MM.1S (cell line): ENCODE results near the gene IFRD1.

ENCODE experiments used
- DNase-seq: peaks from one replicate; pipeline ENCODE4 v3.0.0-alpha.2; 2015
- H2AFZ ChIP-seq: fragments of 300-600 bp; sonication (generic); 2 replicates; pipeline ENCODE4 v1.6.0; 2016; ENCODE audit warnings: antibody characterized with exemption, low read length
- H3F3A ChIP-seq: fragments of 300-600 bp; sonication (generic); 2 replicates; pipeline ENCODE4 v1.6.1; 2016; ENCODE audit warnings: mild to moderate bottlenecking, antibody characterized with exemption, low read length, moderate library complexity, mixed read lengths; ENCODE audit not compliant: insufficient read depth
- H3K27ac ChIP-seq: fragments of 300-600 bp; sonication (generic); 2 replicates; pipeline ENCODE4 v1.5.1; 2016; ENCODE audit warnings: mild to moderate bottlenecking, low read length
- H3K27me3 ChIP-seq: fragments of 300-600 bp; sonication (generic); replicated peaks from 2 replicates; pipeline ENCODE4 v1.6.0; 2016; ENCODE audit warnings: low read length; ENCODE audit not compliant: insufficient read depth
- H3K36me3 ChIP-seq: fragments of 300-600 bp; sonication (generic); replicated peaks from 2 replicates; pipeline ENCODE4 v1.6.1; 2016; ENCODE audit warnings: mild to moderate bottlenecking, low read length, mixed read lengths; ENCODE audit not compliant: insufficient read depth
- H3K4me1 ChIP-seq: fragments of 300-600 bp; sonication (generic); 2 replicates; pipeline ENCODE4 v1.6.1; 2016; ENCODE audit warnings: low read length, mixed read lengths
- H3K4me2 ChIP-seq: fragments of 300-600 bp; sonication (generic); 2 replicates; pipeline ENCODE4 v1.6.0; 2016; ENCODE audit warnings: low read depth, low read length
- H3K4me3 ChIP-seq: fragments of 300-600 bp; sonication (generic); 2 replicates; pipeline ENCODE4 v1.5.1; 2016; ENCODE audit warnings: low read length, mixed read lengths
- H3K79me2 ChIP-seq: fragments of 300-600 bp; sonication (generic); 2 replicates; pipeline ENCODE4 v1.6.1; 2016; ENCODE audit warnings: mixed run types, low read length, mixed read lengths
- H3K9ac ChIP-seq: fragments of 300-600 bp; sonication (generic); 2 replicates; pipeline ENCODE4 v1.6.1; 2016; ENCODE audit warnings: low read length, mixed read lengths
- H3K9me2 ChIP-seq: fragments of 300-600 bp; sonication (generic); replicated peaks from 2 replicates; pipeline ENCODE4 v1.6.1; 2016; ENCODE audit warnings: mild to moderate bottlenecking, low read length, mixed read lengths; ENCODE audit not compliant: insufficient read depth
- H3K9me3 ChIP-seq: fragments of 300-600 bp; sonication (generic); replicated peaks from 2 replicates; pipeline ENCODE4 v1.6.1; 2016; ENCODE audit warnings: mild to moderate bottlenecking, low read length, mixed read lengths; ENCODE audit not compliant: insufficient read depth
- H4K20me1 ChIP-seq: fragments of 300-600 bp; sonication (generic); 2 replicates; pipeline ENCODE4 v1.6.1; 2016; ENCODE audit warnings: mild to moderate bottlenecking, low read length, moderate library complexity, mixed read lengths; ENCODE audit not compliant: insufficient read depth
- CTCF ChIP-seq: fragments of 300-600 bp; sonication (generic); IDR thresholded peaks from 2 replicates; pipeline ENCODE4 v1.5.1; 2016; ENCODE audit warnings: antibody characterized with exemption, low read length, mixed read lengths
- EZH2 ChIP-seq: fragments of 300-600 bp; sonication (generic); optimal IDR thresholded peaks from 2 replicates; pipeline ENCODE3; 2017; ENCODE audit warnings: low read depth, mild to moderate bottlenecking, antibody characterized with exemption, low read length, mixed read lengths
- EZH2phosphoT487 ChIP-seq: fragments of 300-600 bp; sonication (generic); IDR thresholded peaks from 2 replicates; pipeline ENCODE4 v1.6.1; 2018; ENCODE audit warnings: antibody characterized with exemption, low read length

The IFRD1 gene

GRCh38 chr7:112430649-112431048, 19.6 kb upstream of the IFRD1 start:
- no peak overlapping the region for H3K9ac ChIP-seq
- H3K27ac ChIP-seq = no peak overlapping the region
- H3K27me3 ChIP-seq = no peaks in the 10 kb centered on the region
- DNase-seq = no peak
- H3K4me2 ChIP-seq = no peak overlapping the region
- no peak overlapping the region for H2AFZ ChIP-seq
- H3K79me2 ChIP-seq = no peaks in the 10 kb centered on the region
- TF ChIP-seq EZH2 (no peak), EZH2phosphoT487 (no peak), CTCF (no peak)
- peaks cover 12% of the 10 kb centered on the region for H3K4me1 ChIP-seq
- H3K4me3 ChIP-seq = no peak overlapping the region
- no peaks in the 10 kb centered on the region for H3K9me3 ChIP-seq
- no peaks in the 10 kb centered on the region for H3K9me2 ChIP-seq
- peaks cover 3% of the 10 kb centered on the region; the same call in 1 of the 2 replicates for H3F3A ChIP-seq
- H3K36me3 ChIP-seq = no peaks in the 10 kb centered on the region
- H4K20me1 ChIP-seq = no peaks in the 10 kb centered on the region

GRCh38 chr7:112431803-112432202, 18.5 kb upstream of the IFRD1 start:
- H3F3A ChIP-seq = peaks cover 3% of the 10 kb centered on the region; the same call in 1 of the 2 replicates
- no peaks in the 10 kb centered on the region for H3K9me3 ChIP-seq
- no peaks in the 10 kb centered on the region for H3K79me2 ChIP-seq
- no peaks in the 10 kb centered on the region for H3K9me2 ChIP-seq
- H3K4me3 ChIP-seq = no peak overlapping the region
- no peak for TF ChIP-seq CTCF
- no peak for TF ChIP-seq EZH2phosphoT487
- TF ChIP-seq EZH2 = no peak
- H3K4me2 ChIP-seq = no peak overlapping the region
- no peak overlapping the region for H3K9ac ChIP-seq
- no peaks in the 10 kb centered on the region for H3K36me3 ChIP-seq
- DNase-seq = no peak
- no peak overlapping the region for H3K27ac ChIP-seq
- H3K4me1 ChIP-seq = peaks cover 12% of the 10 kb centered on the region
- no peak overlapping the region for H2AFZ ChIP-seq
- H4K20me1 ChIP-seq = no peaks in the 10 kb centered on the region
- H3K27me3 ChIP-seq = no peaks in the 10 kb centered on the region

- Histone ChIP-seq H3K9me2 (no peaks in the 10 kb centered on the region), H3K9me3 (no peaks in the 10 kb centered on the region), H3K9ac (no peak overlapping the region), H3K27ac (no peak overlapping the region), H3K4me1 (peaks cover 12% of the 10 kb centered on the region), H3F3A (peaks cover 3% of the 10 kb centered on the region; the same call in 1 of the 2 replicates), H3K27me3 (no peaks in the 10 kb centered on the region), H3K36me3 (no peaks in the 10 kb centered on the region), H3K79me2 (no peaks in the 10 kb centered on the region), H3K4me3 (no peak overlapping the region), H4K20me1 (no peaks in the 10 kb centered on the region), H3K4me2 (no peak overlapping the region; the same call in 1 of the 2 replicates), H2AFZ (no peak overlapping the region)
- DNase-seq = peak; percentile 57
- TF ChIP-seq EZH2phosphoT487 (no peak), EZH2 (no peak), CTCF (no peak)
Measured at GRCh38 chr7:112433289-112433688, 17.0 kb upstream of the IFRD1 start.
